Gastrocnemius medialis (tissue), 4 donors: ENCODE data around the gene ENAH.

Experiments
- POLR2A ChIP-seq, 2 donors: fragments of 450-650 bp; IDR thresholded peaks; one replicate each; pipeline ENCODE4 v1.6.1; 2017; ENCODE audit warnings: antibody characterized with exemption in 2 of 2, mild to moderate bottlenecking in 2 of 2, moderate library complexity in 2 of 2
- TF ChIP-seq, protein P1 (sequence below), 5 experiments: fragments of 450-650 bp in 3 of 5; fragments of 200-600 bp in 2 of 5; sonication (generic) in 2 of 5; IDR thresholded peaks in 4 of 5; conservative IDR thresholded peaks in 1 of 5; 1 replicate in 4 of 5; 2 replicates in 1 of 5; pipeline ENCODE4 v1.5.1; 2016 to 2019; ENCODE audit warnings: antibody characterized with exemption in 5 of 5, mild to moderate bottlenecking in 3 of 5, moderate library complexity in 3 of 5

DNA sequence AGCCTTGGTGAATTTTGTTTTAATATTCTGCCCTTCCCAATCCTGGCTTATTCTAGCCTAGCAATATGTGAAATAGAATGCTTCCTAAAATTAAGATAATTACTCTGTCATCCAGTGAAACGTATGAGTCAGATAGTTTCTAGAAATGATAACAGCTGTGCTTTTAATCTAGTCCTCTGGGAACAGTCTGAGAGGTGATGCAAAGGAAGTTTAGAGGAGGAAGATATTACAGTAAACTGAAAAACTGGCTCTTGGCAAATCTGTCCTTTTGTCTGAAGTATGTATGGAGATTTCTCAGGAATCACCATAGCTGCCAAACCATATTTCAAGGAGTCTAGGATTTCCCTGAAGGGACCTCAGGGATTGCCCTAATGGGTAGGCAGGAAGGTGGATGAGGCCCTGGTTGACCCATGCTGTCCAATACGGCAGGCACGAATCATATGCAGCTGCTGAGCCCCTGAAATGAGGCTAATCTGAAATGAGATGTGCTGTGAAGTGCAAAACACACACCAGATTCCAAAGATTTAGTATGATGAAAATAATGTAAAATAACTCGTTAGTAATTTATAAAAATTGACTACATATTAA is 154.3 kb downstream of the ENAH start:
- no peak for TF ChIP-seq POLR2A (IDR thresholded peaks at IDR 0.05)
- TF ChIP-seq, protein P1, sequence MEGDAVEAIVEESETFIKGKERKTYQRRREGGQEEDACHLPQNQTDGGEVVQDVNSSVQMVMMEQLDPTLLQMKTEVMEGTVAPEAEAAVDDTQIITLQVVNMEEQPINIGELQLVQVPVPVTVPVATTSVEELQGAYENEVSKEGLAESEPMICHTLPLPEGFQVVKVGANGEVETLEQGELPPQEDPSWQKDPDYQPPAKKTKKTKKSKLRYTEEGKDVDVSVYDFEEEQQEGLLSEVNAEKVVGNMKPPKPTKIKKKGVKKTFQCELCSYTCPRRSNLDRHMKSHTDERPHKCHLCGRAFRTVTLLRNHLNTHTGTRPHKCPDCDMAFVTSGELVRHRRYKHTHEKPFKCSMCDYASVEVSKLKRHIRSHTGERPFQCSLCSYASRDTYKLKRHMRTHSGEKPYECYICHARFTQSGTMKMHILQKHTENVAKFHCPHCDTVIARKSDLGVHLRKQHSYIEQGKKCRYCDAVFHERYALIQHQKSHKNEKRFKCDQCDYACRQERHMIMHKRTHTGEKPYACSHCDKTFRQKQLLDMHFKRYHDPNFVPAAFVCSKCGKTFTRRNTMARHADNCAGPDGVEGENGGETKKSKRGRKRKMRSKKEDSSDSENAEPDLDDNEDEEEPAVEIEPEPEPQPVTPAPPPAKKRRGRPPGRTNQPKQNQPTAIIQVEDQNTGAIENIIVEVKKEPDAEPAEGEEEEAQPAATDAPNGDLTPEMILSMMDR (IDR thresholded peaks at IDR 0.05 in 4 of 5, conservative IDR thresholded peaks at IDR 0.05 in 1 of 5): no peak
